PC-3 (cell line): ENCODE measurements around the gene BAZ2B. TPM values are rescaled to one million over a fixed set of nuclear protein-coding genes. Genes with fewer than 3 reads are reported as not detected.

Source experiments
- ATAC-seq: fragments of 200-7000 bp; cut with Tn5 transposase; 2 replicates; pipeline ENCODE4 v1.9.1; 2020; ENCODE audit warnings: mild to moderate bottlenecking, moderate library complexity
- BruUV-seq: library from RNA; stranded (reverse); fragments of 400-500 nt; replicated peaks from 2 replicates; lab custom pipeline; 2021; lab: Mats Ljungman, UMichigan
- CTCF ChIA-PET: fragments of 300-600 bp; sonication (Branson Sonifier 250); formaldehyde crosslinking; loops from one replicate; lab custom pipeline; 2022; ENCODE audit warnings: antibody characterized with exemption; lab: Charles Lee
- POLR2A ChIA-PET: fragments of 300-600 bp; sonication (Branson Sonifier 250); formaldehyde crosslinking; loops from one replicate; lab custom pipeline; 2022; ENCODE audit warnings: antibody characterized with exemption; ENCODE audit not compliant: unreplicated experiment; lab: Charles Lee
- DNase-seq: peaks from one replicate; pipeline ENCODE4 v3.0.0-alpha.2; 2015
- H2AFZ ChIP-seq: fragments of 300-600 bp; sonication (generic); 2 replicates; pipeline ENCODE4 v1.6.0; 2016; ENCODE audit warnings: antibody characterized with exemption, low read length
- H3F3A ChIP-seq: fragments of 300-600 bp; sonication (generic); one replicate; pipeline ENCODE4 v1.6.0; 2017; ENCODE audit warnings: antibody characterized with exemption, low read length, control low read depth, mild to moderate bottlenecking; ENCODE audit not compliant: unreplicated experiment
- H3K27ac ChIP-seq: fragments of 300-600 bp; sonication (generic); 2 replicates; pipeline ENCODE4 v1.5.1; 2016; ENCODE audit warnings: mild to moderate bottlenecking, low read length
- H3K27me3 ChIP-seq: fragments of 300-600 bp; sonication (generic); 2 replicates; pipeline ENCODE4 v1.6.1; 2016; ENCODE audit warnings: low read length, mixed read lengths
- H3K36me3 ChIP-seq: fragments of 300-600 bp; sonication (generic); 2 replicates; pipeline ENCODE4 v1.6.1; 2016; ENCODE audit warnings: low read depth, mixed run types, low read length, mixed read lengths
- H3K4me1 ChIP-seq: fragments of 300-600 bp; sonication (generic); 2 replicates; pipeline ENCODE4 v1.5.1; 2016; ENCODE audit warnings: low read length; ENCODE audit not compliant: insufficient read depth
- H3K4me2 ChIP-seq: fragments of 300-600 bp; sonication (generic); 2 replicates; pipeline ENCODE4 v1.6.0; 2016; ENCODE audit warnings: low read length
- H3K4me3 ChIP-seq: fragments of 300-600 bp; sonication (generic); 2 replicates; pipeline ENCODE4 v1.5.1; 2016; ENCODE audit warnings: mild to moderate bottlenecking, low read length, mixed read lengths
- H3K79me2 ChIP-seq: fragments of 300-600 bp; sonication (generic); 2 replicates; pipeline ENCODE4 v1.6.1; 2017; ENCODE audit warnings: low read length, mixed read lengths
- H3K9ac ChIP-seq: fragments of 300-600 bp; sonication (generic); 2 replicates; pipeline ENCODE4 v1.6.0; 2016; ENCODE audit warnings: mild to moderate bottlenecking, low read length
- H3K9me2 ChIP-seq: fragments of 300-600 bp; sonication (generic); replicated peaks from 2 replicates; pipeline ENCODE4 v1.6.1; 2016; ENCODE audit warnings: mixed run types, low read length, mixed read lengths
- H3K9me3 ChIP-seq: fragments of 300-600 bp; sonication (generic); 2 replicates; pipeline ENCODE4 v1.6.1; 2016; ENCODE audit warnings: low read length, mixed read lengths
- H4K20me1 ChIP-seq: fragments of 300-600 bp; sonication (generic); 2 replicates; pipeline ENCODE4 v1.6.1; 2016; ENCODE audit warnings: low read length, mixed read lengths
- EZH2 ChIP-seq: fragments of 300-600 bp; sonication (generic); IDR thresholded peaks from one replicate; pipeline ENCODE4 v1.6.1; 2017; ENCODE audit warnings: antibody characterized with exemption, mild to moderate bottlenecking, low read length; ENCODE audit not compliant: unreplicated experiment
- EZH2phosphoT487 ChIP-seq: fragments of 300-600 bp; sonication (generic); IDR thresholded peaks from 2 replicates; pipeline ENCODE4 v1.6.1; 2018; ENCODE audit warnings: mild to moderate bottlenecking, antibody characterized with exemption, low read length, borderline replicate concordance
- intact Hi-C: fragments of 100-400 bp; cut with micrococcal nuclease; formaldehyde crosslinking; loops from 2 replicates; pipeline ENCODE4 v1.9.0; 2023
- total RNA-seq: library from RNA; depleted of rRNA; stranded (reverse); fragments of >200 nt; gene quantifications from 2 replicates; pipeline ENCODE4 v1.2.3, GENCODE V29; 2014
- TF ChIP-seq, protein P1 (sequence below): fragments of 300-600 bp; sonication (generic); conservative IDR thresholded peaks from 2 replicates; pipeline ENCODE4 v1.5.1; 2017; ENCODE audit warnings: antibody characterized with exemption, low read depth, mild to moderate bottlenecking, low read length

BAZ2B gene
- total RNA-seq, 1 experiment from 2014 or later, result 19.6 TPM

DNA sequence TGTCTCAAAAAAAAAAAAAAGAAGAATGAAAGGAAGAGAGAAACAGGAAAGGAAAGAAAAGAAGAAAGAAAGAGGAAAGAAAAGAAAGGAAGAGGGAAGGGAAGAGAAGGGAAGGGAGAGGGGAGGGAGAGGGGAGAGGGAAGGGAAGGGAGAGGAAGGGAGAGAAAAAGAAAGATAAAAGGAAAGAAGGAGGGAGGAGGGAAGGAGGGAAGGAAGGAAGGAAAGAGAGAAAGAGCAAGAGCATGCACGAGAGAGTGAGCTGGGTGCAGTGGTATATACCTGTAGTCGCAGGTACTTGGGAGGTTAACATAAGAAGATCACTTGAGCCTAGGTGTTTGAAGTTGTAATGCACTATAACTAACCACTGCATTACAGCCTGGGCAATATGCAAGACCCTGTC, 6.6 kb upstream of the BAZ2B start:
- intact Hi-C loops, result no loop called here
- Histone ChIP-seq H3K27ac (no peak overlapping the region), H2AFZ (no peak overlapping the region), H3K36me3 (no peaks in the 10 kb centered on the region), H3K4me1 (no peaks in the 10 kb centered on the region), H3K27me3 (no peaks in the 10 kb centered on the region), H3K4me2 (no peak overlapping the region), H4K20me1 (no peaks in the 10 kb centered on the region), H3K9ac (no peak overlapping the region), H3K9me3 (no peaks in the 10 kb centered on the region), H3K9me2 (no peaks in the 10 kb centered on the region), H3F3A (no peaks in the 10 kb centered on the region), H3K79me2 (no peaks in the 10 kb centered on the region), H3K4me3 (no peak overlapping the region)
- no peak for DNase-seq
- POLR2A ChIA-PET, result no interaction called here
- TF ChIP-seq EZH2phosphoT487 (no peak), EZH2 (no peak)
- TF ChIP-seq, protein P1, sequence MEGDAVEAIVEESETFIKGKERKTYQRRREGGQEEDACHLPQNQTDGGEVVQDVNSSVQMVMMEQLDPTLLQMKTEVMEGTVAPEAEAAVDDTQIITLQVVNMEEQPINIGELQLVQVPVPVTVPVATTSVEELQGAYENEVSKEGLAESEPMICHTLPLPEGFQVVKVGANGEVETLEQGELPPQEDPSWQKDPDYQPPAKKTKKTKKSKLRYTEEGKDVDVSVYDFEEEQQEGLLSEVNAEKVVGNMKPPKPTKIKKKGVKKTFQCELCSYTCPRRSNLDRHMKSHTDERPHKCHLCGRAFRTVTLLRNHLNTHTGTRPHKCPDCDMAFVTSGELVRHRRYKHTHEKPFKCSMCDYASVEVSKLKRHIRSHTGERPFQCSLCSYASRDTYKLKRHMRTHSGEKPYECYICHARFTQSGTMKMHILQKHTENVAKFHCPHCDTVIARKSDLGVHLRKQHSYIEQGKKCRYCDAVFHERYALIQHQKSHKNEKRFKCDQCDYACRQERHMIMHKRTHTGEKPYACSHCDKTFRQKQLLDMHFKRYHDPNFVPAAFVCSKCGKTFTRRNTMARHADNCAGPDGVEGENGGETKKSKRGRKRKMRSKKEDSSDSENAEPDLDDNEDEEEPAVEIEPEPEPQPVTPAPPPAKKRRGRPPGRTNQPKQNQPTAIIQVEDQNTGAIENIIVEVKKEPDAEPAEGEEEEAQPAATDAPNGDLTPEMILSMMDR, result no peak
- CTCF ChIA-PET, result no interaction called here
- ATAC-seq, result no peak
- BruUV-seq, result no TSS peak

DNA sequence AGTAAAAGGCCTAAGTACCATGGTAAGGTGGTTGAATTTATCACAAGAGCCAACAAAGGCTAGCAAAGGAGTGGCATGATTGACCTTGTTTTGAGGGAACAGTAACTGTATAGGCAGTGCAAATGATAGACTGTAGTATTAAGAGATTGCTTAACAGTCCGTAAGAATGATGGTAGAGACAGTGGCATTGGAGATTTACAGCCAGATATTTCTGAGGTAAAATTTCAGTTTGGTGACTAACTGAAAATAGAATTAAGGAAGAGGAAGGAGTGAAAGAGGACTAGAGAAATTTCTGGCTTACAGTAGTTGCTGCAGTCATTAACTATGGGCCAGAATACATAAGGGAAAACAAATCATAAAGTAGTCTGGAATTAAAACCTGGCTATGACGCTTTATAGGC, 4.4 kb upstream of the BAZ2B start:
- intact Hi-C loops, result no loop called here
- no peak overlapping the region for H3K4me3 ChIP-seq
- no peak for TF ChIP-seq EZH2phosphoT487
- TF ChIP-seq, protein P1, result no peak
- no peak for TF ChIP-seq EZH2
- ChIA-PET CTCF (no interaction called here), POLR2A (interaction anchor here (0.5 kb wide), 1 partner anchor 159 kb away, joined by 4 read pairs; no protein-coding TSS in a partner anchor)
- H3F3A ChIP-seq, result no peaks in the 10 kb centered on the region
- no peaks in the 10 kb centered on the region for H3K9me3 ChIP-seq
- no peak overlapping the region for H2AFZ ChIP-seq
- no peak overlapping the region for H3K9ac ChIP-seq
- no peaks in the 10 kb centered on the region for H3K79me2 ChIP-seq
- H3K27ac ChIP-seq, result no peak overlapping the region
- no peaks in the 10 kb centered on the region for H3K27me3 ChIP-seq
- H3K9me2 ChIP-seq, result no peaks in the 10 kb centered on the region
- no peak overlapping the region for H3K4me2 ChIP-seq
- peaks cover 11% of the 10 kb centered on the region; the same call in 1 of the 2 replicates for H3K4me1 ChIP-seq
- BruUV-seq, result no TSS peak
- no peak for ATAC-seq
- H3K36me3 ChIP-seq, result no peaks in the 10 kb centered on the region
- H4K20me1 ChIP-seq, result no peaks in the 10 kb centered on the region
- no peak for DNase-seq

DNA sequence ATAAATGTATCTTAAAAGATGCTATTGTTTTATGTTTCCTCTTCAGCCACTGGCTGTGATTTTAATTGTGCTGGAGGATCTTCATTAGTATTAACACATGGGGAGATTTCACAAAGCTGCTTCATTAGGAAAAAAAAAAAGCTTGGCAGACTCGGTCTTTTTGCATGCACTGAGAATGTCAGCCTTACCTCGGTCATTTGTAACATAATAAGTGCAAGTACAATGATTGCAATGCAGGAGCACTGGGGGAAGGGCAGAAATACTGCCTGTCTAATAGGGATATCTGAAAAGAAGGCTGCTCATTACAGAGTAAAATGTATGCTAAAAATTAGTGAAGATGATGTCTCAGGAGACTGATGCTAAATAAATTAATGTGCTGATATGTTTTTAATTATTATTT, 1.3 kb upstream of the BAZ2B start:
- Histone ChIP-seq H3K4me1 (peaks cover 25% of the 10 kb centered on the region), H4K20me1 (no peaks in the 10 kb centered on the region), H3K9me2 (no peaks in the 10 kb centered on the region), H2AFZ (peak overlapping the region; percentile 85), H3K4me2 (peak overlapping the region; percentile 86), H3K79me2 (peaks cover 23% of the 10 kb centered on the region), H3K9ac (no peak overlapping the region), H3K4me3 (peak overlapping the region; percentile 88; the same call in 1 of the 2 replicates), H3F3A (no peaks in the 10 kb centered on the region), H3K9me3 (no peaks in the 10 kb centered on the region), H3K27me3 (no peaks in the 10 kb centered on the region), H3K27ac (no peak overlapping the region), H3K36me3 (no peaks in the 10 kb centered on the region)
- no peak for TF ChIP-seq EZH2
- no peak for TF ChIP-seq EZH2phosphoT487
- TF ChIP-seq, protein P1, result no peak
- intact Hi-C loops, result loop anchor here (5.0 kb wide), 1 partner anchor 330 kb away; the partner anchor contains the start of gene WDSUB1
- no peak for ATAC-seq
- ChIA-PET POLR2A (no interaction called here), CTCF (no interaction called here)
- no TSS peak for BruUV-seq
- peak; percentile 17 for DNase-seq
